ENCODE measurements around the gene LIF.
A peak's percentile ranks its signal among the peaks of the same experiment; 100 is the strongest.
"Not testable (repeated sequence)": the region's sequence is repeated elsewhere in the genome, so short reads cannot be mapped to it uniquely, and the experiment has no call there.

LIF gene

GRCh38 chr22:30201945-30202344 lies 44.6 kb downstream of the LIF start:
- H3K4me3 ChIP-seq (replicated peaks; ENCODE audit: low read depth, low read length), result no peak overlapping the region
- TF ChIP-seq, protein P1, sequence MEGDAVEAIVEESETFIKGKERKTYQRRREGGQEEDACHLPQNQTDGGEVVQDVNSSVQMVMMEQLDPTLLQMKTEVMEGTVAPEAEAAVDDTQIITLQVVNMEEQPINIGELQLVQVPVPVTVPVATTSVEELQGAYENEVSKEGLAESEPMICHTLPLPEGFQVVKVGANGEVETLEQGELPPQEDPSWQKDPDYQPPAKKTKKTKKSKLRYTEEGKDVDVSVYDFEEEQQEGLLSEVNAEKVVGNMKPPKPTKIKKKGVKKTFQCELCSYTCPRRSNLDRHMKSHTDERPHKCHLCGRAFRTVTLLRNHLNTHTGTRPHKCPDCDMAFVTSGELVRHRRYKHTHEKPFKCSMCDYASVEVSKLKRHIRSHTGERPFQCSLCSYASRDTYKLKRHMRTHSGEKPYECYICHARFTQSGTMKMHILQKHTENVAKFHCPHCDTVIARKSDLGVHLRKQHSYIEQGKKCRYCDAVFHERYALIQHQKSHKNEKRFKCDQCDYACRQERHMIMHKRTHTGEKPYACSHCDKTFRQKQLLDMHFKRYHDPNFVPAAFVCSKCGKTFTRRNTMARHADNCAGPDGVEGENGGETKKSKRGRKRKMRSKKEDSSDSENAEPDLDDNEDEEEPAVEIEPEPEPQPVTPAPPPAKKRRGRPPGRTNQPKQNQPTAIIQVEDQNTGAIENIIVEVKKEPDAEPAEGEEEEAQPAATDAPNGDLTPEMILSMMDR (IDR thresholded peaks at IDR 0.05; ENCODE audit: low read depth, low read length, missing control alignments), result no peak
- no peak for DNase-seq (ENCODE audit: extremely low read depth, low read depth)

GRCh38 chr22:30200905-30201304 lies 45.7 kb downstream of the LIF start:
- not testable (repeated sequence) for H3K4me3 ChIP-seq (replicated peaks; ENCODE audit: low read depth, low read length); DNase-seq (ENCODE audit: extremely low read depth, low read depth)

GRCh38 chr22:30198921-30199320 lies 47.6 kb downstream of the LIF start:
- TF ChIP-seq, protein P1 (IDR thresholded peaks at IDR 0.05; ENCODE audit: low read depth, low read length, missing control alignments), result no peak
- DNase-seq (ENCODE audit: extremely low read depth, low read depth), result no peak
- no peak overlapping the region for H3K4me3 ChIP-seq (replicated peaks; ENCODE audit: low read depth, low read length)

DNA sequence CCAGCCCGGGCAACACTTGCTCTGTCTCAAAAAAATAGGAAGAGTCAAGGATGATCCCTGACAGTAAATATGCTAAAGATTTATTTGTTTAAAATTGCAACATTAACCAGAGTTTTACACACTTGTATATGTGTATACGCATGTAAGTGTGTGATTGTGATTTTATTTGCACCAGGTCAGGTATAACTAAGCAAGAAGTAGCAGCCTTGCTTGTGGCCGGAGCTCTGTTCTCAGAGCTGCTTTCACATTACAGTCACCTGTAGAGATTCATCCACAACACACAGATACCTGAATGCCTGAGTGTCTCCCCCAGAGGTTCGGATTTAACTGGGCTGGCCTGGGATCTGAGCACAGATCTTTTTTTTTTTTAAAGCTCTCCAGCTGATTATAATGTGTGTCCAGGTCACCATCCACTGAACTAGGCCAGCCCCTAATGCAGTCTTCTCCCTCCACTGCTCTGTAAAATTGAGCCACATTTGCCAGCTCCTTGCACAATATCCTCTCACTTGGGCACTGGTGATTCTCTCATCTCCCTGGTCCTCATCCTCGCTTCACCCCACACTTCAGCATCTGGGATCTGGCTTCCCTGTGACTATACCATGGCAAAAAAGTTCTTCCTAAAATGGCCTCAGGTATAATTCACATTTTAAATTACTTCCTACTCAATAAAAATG lies 48.3 kb downstream of the LIF start:
- TF ChIP-seq, protein P1 (IDR thresholded peaks at IDR 0.05; ENCODE audit: low read depth, low read length, missing control alignments), result no peak
- DNase-seq (ENCODE audit: extremely low read depth, low read depth), result no peak
- H3K4me3 ChIP-seq (replicated peaks; ENCODE audit: low read depth, low read length), result no peak overlapping the region

- TF ChIP-seq, protein P1 (IDR thresholded peaks at IDR 0.05; ENCODE audit: low read depth, low read length, missing control alignments), result no peak
- DNase-seq (ENCODE audit: extremely low read depth, low read depth), result no peak
Measured at GRCh38 chr22:30197389-30197788, 49.2 kb downstream of the LIF start.

GRCh38 chr22:30196880-30197336 lies 49.7 kb downstream of the LIF start:
- no peak for DNase-seq (ENCODE audit: extremely low read depth, low read depth)
- no peak overlapping the region for H3K4me3 ChIP-seq (replicated peaks; ENCODE audit: low read depth, low read length)
- TF ChIP-seq, protein P1 (IDR thresholded peaks at IDR 0.05; ENCODE audit: low read depth, low read length, missing control alignments), result no peak

More at GRCh38 chr22:30197389-30197788, 49.2 kb downstream of the LIF start:
- no peak overlapping the region for H3K4me3 ChIP-seq (replicated peaks; ENCODE audit: low read depth, low read length)

DNA sequence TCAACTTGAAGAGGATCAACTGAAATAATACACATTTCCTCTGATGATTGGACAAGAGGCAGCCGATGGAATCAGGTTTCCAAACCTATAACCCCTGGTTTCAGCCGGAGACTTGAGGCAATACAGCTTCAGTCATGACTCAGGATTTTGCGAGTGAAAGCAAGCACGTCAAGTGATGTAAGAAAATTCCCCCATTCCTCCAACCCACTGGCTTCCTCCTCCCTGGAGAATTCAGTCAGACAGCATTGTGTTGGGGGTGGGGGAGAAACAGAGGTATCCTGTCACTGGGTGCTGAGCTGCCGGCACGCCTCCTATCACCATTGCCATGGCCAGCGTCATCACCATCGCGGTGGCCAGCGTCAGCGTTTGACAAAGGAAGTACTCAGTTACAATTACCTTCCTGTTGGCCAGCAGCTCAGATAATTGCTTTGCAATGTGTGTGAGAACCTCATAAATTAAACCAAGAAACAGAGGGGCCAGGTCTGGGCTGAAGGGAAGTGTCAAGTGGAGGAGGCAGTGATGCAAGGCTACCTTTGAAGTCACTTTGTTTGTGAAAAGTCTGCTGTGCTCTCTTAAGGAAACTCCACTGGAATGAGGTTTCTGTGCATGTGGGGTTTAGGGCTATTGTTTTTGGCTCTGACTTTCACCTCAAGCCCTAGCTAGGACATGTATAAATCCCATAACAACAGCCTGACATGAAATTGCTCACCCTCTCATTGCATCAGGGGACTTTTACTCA lies 50.2 kb downstream of the LIF start:
- 0 out of 2 replicates have a peak overlapping the region, but pooled peaks have one; percentile 8 for H3K4me3 ChIP-seq (replicated peaks; ENCODE audit: low read depth, low read length)
- TF ChIP-seq, protein P1 (IDR thresholded peaks at IDR 0.05; ENCODE audit: low read depth, low read length, missing control alignments), result no peak
- peak; percentile 98 for DNase-seq (ENCODE audit: extremely low read depth, low read depth)

All from HFF-Myc (cell line).